ENCODE measurements around the gene KCNH6. TPM values are rescaled to one million over a fixed set of nuclear protein-coding genes. Genes with fewer than 3 reads are reported as not detected.

The KCNH6 gene
- polyA plus RNA-seq, 3 donors, result not detected

GRCh38 chr17:63528183-63528582 is 5.0 kb downstream of the KCNH6 start:
- Mint-ChIP-seq H3K36me3 (no peaks in the 10 kb centered on the region), H3K4me3 (no peak overlapping the region), H3K27me3 (ENCODE audit: low read depth in 3 of 3) (peaks cover 11 to 26% (median 20%) of the 10 kb centered on the region in 3 donors), H3K9me3 (peaks cover 0 to 4% (median 2%) of the 10 kb centered on the region in 7 donors), H3K27ac (no peak overlapping the region), H3K4me1 (peaks cover 2% of the 10 kb centered on the region)
- 100% methylated on average over 3 of the region's 9 CpGs for WGBS (ENCODE audit: insufficient coverage)
- H3K4me1 ChIP-seq (ENCODE audit: control insufficient read depth in 1 of 2, insufficient read depth in 2 of 2, low read length in 2 of 2), result no peaks in the 10 kb centered on the region
- TF ChIP-seq, protein P1, sequence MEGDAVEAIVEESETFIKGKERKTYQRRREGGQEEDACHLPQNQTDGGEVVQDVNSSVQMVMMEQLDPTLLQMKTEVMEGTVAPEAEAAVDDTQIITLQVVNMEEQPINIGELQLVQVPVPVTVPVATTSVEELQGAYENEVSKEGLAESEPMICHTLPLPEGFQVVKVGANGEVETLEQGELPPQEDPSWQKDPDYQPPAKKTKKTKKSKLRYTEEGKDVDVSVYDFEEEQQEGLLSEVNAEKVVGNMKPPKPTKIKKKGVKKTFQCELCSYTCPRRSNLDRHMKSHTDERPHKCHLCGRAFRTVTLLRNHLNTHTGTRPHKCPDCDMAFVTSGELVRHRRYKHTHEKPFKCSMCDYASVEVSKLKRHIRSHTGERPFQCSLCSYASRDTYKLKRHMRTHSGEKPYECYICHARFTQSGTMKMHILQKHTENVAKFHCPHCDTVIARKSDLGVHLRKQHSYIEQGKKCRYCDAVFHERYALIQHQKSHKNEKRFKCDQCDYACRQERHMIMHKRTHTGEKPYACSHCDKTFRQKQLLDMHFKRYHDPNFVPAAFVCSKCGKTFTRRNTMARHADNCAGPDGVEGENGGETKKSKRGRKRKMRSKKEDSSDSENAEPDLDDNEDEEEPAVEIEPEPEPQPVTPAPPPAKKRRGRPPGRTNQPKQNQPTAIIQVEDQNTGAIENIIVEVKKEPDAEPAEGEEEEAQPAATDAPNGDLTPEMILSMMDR (IDR thresholded peaks at IDR 0.05), result no peak
- H4K20me1 ChIP-seq (ENCODE audit: insufficient read depth, low read length), result no peaks in the 10 kb centered on the region
- H3K9me3 ChIP-seq (replicated peaks in 1 of 2; ENCODE audit: control insufficient read depth in 1 of 2, insufficient read depth in 1 of 2, low read length in 2 of 2), result no peaks in the 10 kb centered on the region
- no peak overlapping the region for H3K9ac ChIP-seq (ENCODE audit: insufficient read depth, low read length, poor library complexity, severe bottlenecking)
- intact Hi-C loops (cut with micrococcal nuclease), result no loop called here
- H3K36me3 ChIP-seq (replicated peaks in 1 of 2; ENCODE audit: control insufficient read depth in 1 of 2, insufficient read depth in 2 of 2, low read length in 2 of 2), result no peaks in the 10 kb centered on the region
- DNase-seq, result no peak
- no peaks in the 10 kb centered on the region for H3K79me2 ChIP-seq (ENCODE audit: insufficient read depth, low read length)
- H3K27me3 ChIP-seq (ENCODE audit: control insufficient read depth in 2 of 2, insufficient read depth in 2 of 2, low read length in 2 of 2), result peaks cover 0 to 22% of the 10 kb centered on the region in 2 donors
- no peak overlapping the region for H3K4me2 ChIP-seq (replicated peaks; ENCODE audit: extremely low read depth, low read length, poor library complexity, severe bottlenecking)
- H2AFZ ChIP-seq (ENCODE audit: insufficient read depth, low read depth, low read length, poor library complexity, severe bottlenecking), result no peak overlapping the region
- H3K27ac ChIP-seq (ENCODE audit: low read depth in 1 of 2, low read length in 2 of 2), result no peak overlapping the region
- no peak overlapping the region for H3K4me3 ChIP-seq (replicated peaks in 1 of 3; ENCODE audit: low read depth in 2 of 3, low read length in 3 of 3)

GRCh38 chr17:63529711-63530556 is 6.8 kb downstream of the KCNH6 start:
- no peak overlapping the region for H3K27ac Mint-ChIP-seq
- H3K4me1 ChIP-seq (ENCODE audit: control insufficient read depth in 1 of 2, insufficient read depth in 2 of 2, low read length in 2 of 2), result no peaks in the 10 kb centered on the region

More at GRCh38 chr17:63529711-63530556, 6.8 kb downstream of the KCNH6 start:
- H3K36me3 ChIP-seq (replicated peaks in 1 of 2; ENCODE audit: control insufficient read depth in 1 of 2, insufficient read depth in 2 of 2, low read length in 2 of 2), result no peaks in the 10 kb centered on the region
- H3K27ac ChIP-seq (ENCODE audit: low read depth in 1 of 2, low read length in 2 of 2), result no peak overlapping the region
- Mint-ChIP-seq H3K27me3 (ENCODE audit: low read depth in 3 of 3) (peaks cover 7 to 9% (median 8%) of the 10 kb centered on the region in 3 donors), H3K36me3 (no peaks in the 10 kb centered on the region), H3K4me3 (no peak overlapping the region), H3K4me1 (no peaks in the 10 kb centered on the region), H3K9me3 (no peaks in the 10 kb centered on the region)
- no peaks in the 10 kb centered on the region for H4K20me1 ChIP-seq (ENCODE audit: insufficient read depth, low read length)
- DNase-seq, result no peak
- H3K4me2 ChIP-seq (replicated peaks; ENCODE audit: extremely low read depth, low read length, poor library complexity, severe bottlenecking), result no peak overlapping the region
- H2AFZ ChIP-seq (ENCODE audit: insufficient read depth, low read depth, low read length, poor library complexity, severe bottlenecking), result no peak overlapping the region
- peaks cover 0 to 5% of the 10 kb centered on the region in 2 donors for H3K27me3 ChIP-seq (ENCODE audit: control insufficient read depth in 2 of 2, insufficient read depth in 2 of 2, low read length in 2 of 2)
- WGBS (ENCODE audit: insufficient coverage), result 93% methylated on average over 22 of the region's 26 CpGs
- intact Hi-C loops (cut with micrococcal nuclease), result no loop called here
- no peaks in the 10 kb centered on the region for H3K9me3 ChIP-seq (replicated peaks in 1 of 2; ENCODE audit: control insufficient read depth in 1 of 2, insufficient read depth in 1 of 2, low read length in 2 of 2)
- no peaks in the 10 kb centered on the region for H3K79me2 ChIP-seq (ENCODE audit: insufficient read depth, low read length)
- TF ChIP-seq, protein P1 (IDR thresholded peaks at IDR 0.05), result no peak
- no peak overlapping the region for H3K4me3 ChIP-seq (replicated peaks in 1 of 3; ENCODE audit: low read depth in 2 of 3, low read length in 3 of 3)
- H3K9ac ChIP-seq (ENCODE audit: insufficient read depth, low read length, poor library complexity, severe bottlenecking), result no peak overlapping the region

Data from CD14-positive monocyte (primary cell).